Adipocyte (in vitro differentiated cells): Measurements from ENCODE around the gene CASK.
A peak's percentile ranks its signal among the peaks of the same experiment; 100 is the strongest.

Source experiments
- DNase-seq: peaks from one replicate; pipeline ENCODE4 v3.0.0-alpha.2; 2015; ENCODE audit warnings: low read depth
- H3K27me3 ChIP-seq: replicated peaks from 2 replicates; pipeline ENCODE4 v1.7.0; 2013; ENCODE audit warnings: mild to moderate bottlenecking, low read length, moderate library complexity; ENCODE audit not compliant: control insufficient read depth, insufficient read depth
- H3K36me3 ChIP-seq: 2 replicates; pipeline ENCODE4 v1.7.0; 2013; ENCODE audit warnings: low read length, mild to moderate bottlenecking, moderate library complexity; ENCODE audit not compliant: control insufficient read depth, insufficient read depth, severe bottlenecking
- H3K4me1 ChIP-seq: 2 replicates; pipeline ENCODE4 v1.7.0; 2013; ENCODE audit warnings: mild to moderate bottlenecking, low read length, moderate library complexity; ENCODE audit not compliant: control insufficient read depth, insufficient read depth
- H3K4me3 ChIP-seq: 2 replicates; pipeline ENCODE4 v1.7.0; 2013; ENCODE audit warnings: mild to moderate bottlenecking, low read length, moderate library complexity
- H3K9ac ChIP-seq: 2 replicates; pipeline ENCODE4 v1.7.0; 2013; ENCODE audit warnings: mild to moderate bottlenecking, low read length, moderate library complexity
- H3K9me3 ChIP-seq: 2 replicates; pipeline ENCODE4 v1.7.0; 2013; ENCODE audit warnings: mild to moderate bottlenecking, low read length, moderate library complexity; ENCODE audit not compliant: control insufficient read depth

Gene CASK

GRCh38 chrX:41824551-41824950, 98.8 kb downstream of the CASK start:
- H3K4me3 ChIP-seq, result no peak overlapping the region
- H3K4me1 ChIP-seq, result peaks cover 42% of the 10 kb centered on the region
- no peak overlapping the region for H3K9ac ChIP-seq
- peak; percentile 1 for DNase-seq
- H3K36me3 ChIP-seq, result no peaks in the 10 kb centered on the region
- H3K9me3 ChIP-seq, result peaks cover 4% of the 10 kb centered on the region
- no peaks in the 10 kb centered on the region for H3K27me3 ChIP-seq

- H3K4me3 ChIP-seq, result no peak overlapping the region
- no peaks in the 10 kb centered on the region for H3K36me3 ChIP-seq
- no peak for DNase-seq
- no peaks in the 10 kb centered on the region for H3K27me3 ChIP-seq
- no peak overlapping the region for H3K9ac ChIP-seq
- H3K4me1 ChIP-seq, result peaks cover 32% of the 10 kb centered on the region
- H3K9me3 ChIP-seq, result peaks cover 4% of the 10 kb centered on the region
Observed at GRCh38 chrX:41823402-41823801, 100.0 kb downstream of the CASK start.

GRCh38 chrX:41822892-41823291, 100.5 kb downstream of the CASK start:
- DNase-seq, result no peak
- no peaks in the 10 kb centered on the region for H3K36me3 ChIP-seq

GRCh38 chrX:41808047-41808446, 115.3 kb downstream of the CASK start:
- DNase-seq, result no peak
- H3K27me3 ChIP-seq, result no peaks in the 10 kb centered on the region

More at GRCh38 chrX:41822892-41823291, 100.5 kb downstream of the CASK start:
- H3K9ac ChIP-seq, result no peak overlapping the region
- H3K4me3 ChIP-seq, result no peak overlapping the region
- peaks cover 4% of the 10 kb centered on the region for H3K9me3 ChIP-seq
- H3K4me1 ChIP-seq, result peaks cover 32% of the 10 kb centered on the region
- no peaks in the 10 kb centered on the region for H3K27me3 ChIP-seq

GRCh38 chrX:41802958-41803357, 120.4 kb downstream of the CASK start:
- no peak for DNase-seq
- H3K4me1 ChIP-seq, result no peaks in the 10 kb centered on the region
- no peaks in the 10 kb centered on the region for H3K36me3 ChIP-seq
- H3K9me3 ChIP-seq, result peaks cover 13% of the 10 kb centered on the region
- no peaks in the 10 kb centered on the region for H3K27me3 ChIP-seq
- H3K9ac ChIP-seq, result no peak overlapping the region
- no peak overlapping the region for H3K4me3 ChIP-seq

More at GRCh38 chrX:41808047-41808446, 115.3 kb downstream of the CASK start:
- Histone ChIP-seq H3K36me3 (no peaks in the 10 kb centered on the region), H3K4me1 (no peaks in the 10 kb centered on the region), H3K9ac (no peak overlapping the region), H3K4me3 (no peak overlapping the region), H3K9me3 (no peaks in the 10 kb centered on the region)

GRCh38 chrX:41799661-41800060, 123.7 kb downstream of the CASK start:
- Histone ChIP-seq H3K4me1 (no peaks in the 10 kb centered on the region), H3K9ac (no peak overlapping the region), H3K9me3 (peaks cover 13% of the 10 kb centered on the region), H3K36me3 (no peaks in the 10 kb centered on the region), H3K4me3 (no peak overlapping the region), H3K27me3 (no peaks in the 10 kb centered on the region)
- DNase-seq, result no peak

- Histone ChIP-seq H3K4me1 (no peaks in the 10 kb centered on the region), H3K9ac (no peak overlapping the region), H3K27me3 (peaks cover 3% of the 10 kb centered on the region), H3K4me3 (no peak overlapping the region), H3K9me3 (peaks cover 7% of the 10 kb centered on the region), H3K36me3 (no peaks in the 10 kb centered on the region)
- no peak for DNase-seq
Observed at GRCh38 chrX:41796577-41796976, 126.8 kb downstream of the CASK start.

- no peak overlapping the region for H3K4me3 ChIP-seq
- no peaks in the 10 kb centered on the region for H3K36me3 ChIP-seq
- H3K9ac ChIP-seq, result no peak overlapping the region
- H3K27me3 ChIP-seq, result peaks cover 3% of the 10 kb centered on the region
- no peaks in the 10 kb centered on the region for H3K4me1 ChIP-seq
- H3K9me3 ChIP-seq, result peaks cover 4% of the 10 kb centered on the region
- no peak for DNase-seq
Observed at GRCh38 chrX:41796046-41796445, 127.3 kb downstream of the CASK start.

- no peak for DNase-seq
- no peaks in the 10 kb centered on the region for H3K9me3 ChIP-seq
- H3K4me1 ChIP-seq, result no peaks in the 10 kb centered on the region
- peaks cover 9% of the 10 kb centered on the region for H3K27me3 ChIP-seq
- no peak overlapping the region for H3K9ac ChIP-seq
- no peak overlapping the region for H3K4me3 ChIP-seq
- no peaks in the 10 kb centered on the region for H3K36me3 ChIP-seq
Observed at GRCh38 chrX:41789374-41789773, 134.0 kb downstream of the CASK start.

GRCh38 chrX:41785685-41786084, 137.7 kb downstream of the CASK start:
- H3K4me1 ChIP-seq, result no peaks in the 10 kb centered on the region
- H3K36me3 ChIP-seq, result no peaks in the 10 kb centered on the region
- no peak overlapping the region for H3K9ac ChIP-seq
- no peaks in the 10 kb centered on the region for H3K9me3 ChIP-seq
- peaks cover 10% of the 10 kb centered on the region for H3K27me3 ChIP-seq
- DNase-seq, result no peak
- H3K4me3 ChIP-seq, result no peak overlapping the region

GRCh38 chrX:41781500-41781899, 141.9 kb downstream of the CASK start:
- DNase-seq, result peak; percentile 64
- no peaks in the 10 kb centered on the region for H3K36me3 ChIP-seq
- peaks cover 4% of the 10 kb centered on the region for H3K27me3 ChIP-seq
- no peak overlapping the region for H3K9ac ChIP-seq
- no peaks in the 10 kb centered on the region for H3K9me3 ChIP-seq
- no peak overlapping the region for H3K4me3 ChIP-seq
- H3K4me1 ChIP-seq, result peaks cover 5% of the 10 kb centered on the region

GRCh38 chrX:41779941-41780340, 143.4 kb downstream of the CASK start:
- H3K4me1 ChIP-seq, result peaks cover 5% of the 10 kb centered on the region
- no peaks in the 10 kb centered on the region for H3K9me3 ChIP-seq
- peaks cover 4% of the 10 kb centered on the region for H3K27me3 ChIP-seq
- no peak overlapping the region for H3K4me3 ChIP-seq
- H3K36me3 ChIP-seq, result no peaks in the 10 kb centered on the region
- no peak for DNase-seq
- no peak overlapping the region for H3K9ac ChIP-seq
